ENCODE measurements around the gene LMTK2.

LMTK2 gene

GRCh38 chr7:98168181-98168903, 61.7 kb downstream of the LMTK2 start:
- peaks cover 0 to 20% (median 0%) of the 10 kb centered on the region in 11 experiments; a peak in 2 of 22 replicates for H3K27me3 ChIP-seq
- H4K20me1 ChIP-seq = peaks cover 11 to 44% (median 35%) of the 10 kb centered on the region in 11 experiments; a peak in 18 of 22 replicates
- no peaks in the 10 kb centered on the region for H3K9me3 ChIP-seq (replicated peaks in 1 of 11)
- H3K27ac ChIP-seq = no peak overlapping the region
- no peak overlapping the region for H3K4me3 ChIP-seq
- peaks cover 11 to 49% (median 32%) of the 10 kb centered on the region in 11 experiments; a peak in 20 of 22 replicates for H3K36me3 ChIP-seq
- H3K4me2 ChIP-seq = no peak overlapping the region
- no peak for TF ChIP-seq Cebpa-rat (IDR thresholded peaks at IDR 0.05)
- peaks cover 0 to 10% (median 0%) of the 10 kb centered on the region in 10 experiments; a peak in 7 of 20 replicates for H3K4me1 ChIP-seq
- no peak overlapping the region for H3K9ac ChIP-seq

GRCh38 chr7:98168904-98169621, 62.4 kb downstream of the LMTK2 start:
- Histone ChIP-seq H3K4me2 (no peak overlapping the region; a peak in 1 of 22 replicates), H3K4me3 (no peak overlapping the region), H3K9ac (no peak overlapping the region), H3K36me3 (peaks cover 11 to 49% (median 32%) of the 10 kb centered on the region in 11 experiments), H3K27ac (no peak overlapping the region), H3K27me3 (peaks cover 0 to 13% (median 0%) of the 10 kb centered on the region in 11 experiments; a peak in 2 of 22 replicates), H3K4me1 (peaks cover 0 to 6% (median 0%) of the 10 kb centered on the region in 10 experiments; a peak in 4 of 20 replicates), H4K20me1 (peaks cover 11 to 37% (median 34%) of the 10 kb centered on the region in 11 experiments; a peak in 18 of 22 replicates), H3K9me3 (replicated peaks in 1 of 11) (no peaks in the 10 kb centered on the region)
- TF ChIP-seq Cebpa-rat (IDR thresholded peaks at IDR 0.05) = no peak

- H3K36me3 ChIP-seq = peaks cover 19 to 68% (median 50%) of the 10 kb centered on the region in 11 experiments
- no peaks in the 10 kb centered on the region for H3K27me3 ChIP-seq
- no peaks in the 10 kb centered on the region for H3K9me3 ChIP-seq (replicated peaks in 1 of 11)
- H3K4me3 ChIP-seq = no peak overlapping the region
- peaks cover 0 to 6% (median 0%) of the 10 kb centered on the region in 10 experiments; a peak in 3 of 20 replicates for H3K4me1 ChIP-seq
- no peak overlapping the region for H3K27ac ChIP-seq
- no peak overlapping the region for H3K9ac ChIP-seq
- TF ChIP-seq Cebpa-rat (IDR thresholded peaks at IDR 0.05) = no peak
- no peak overlapping the region for H3K4me2 ChIP-seq
- H4K20me1 ChIP-seq = peaks cover 2 to 28% (median 18%) of the 10 kb centered on the region in 11 experiments; a peak in 18 of 22 replicates
Measured at GRCh38 chr7:98170966-98171365, 64.3 kb downstream of the LMTK2 start.

- no peaks in the 10 kb centered on the region for H3K27me3 ChIP-seq
- peaks cover 0 to 6% (median 0%) of the 10 kb centered on the region in 10 experiments; a peak in 3 of 20 replicates for H3K4me1 ChIP-seq
- H3K4me3 ChIP-seq = no peak overlapping the region
- H3K27ac ChIP-seq = no peak overlapping the region
- peaks cover 19 to 73% (median 50%) of the 10 kb centered on the region in 11 experiments for H3K36me3 ChIP-seq
- TF ChIP-seq Cebpa-rat (IDR thresholded peaks at IDR 0.05) = no peak
- H3K4me2 ChIP-seq = no peak overlapping the region
- H3K9ac ChIP-seq = no peak overlapping the region
- H3K9me3 ChIP-seq (replicated peaks in 1 of 11) = no peaks in the 10 kb centered on the region
- H4K20me1 ChIP-seq = peaks cover 0 to 26% (median 16%) of the 10 kb centered on the region in 11 experiments; a peak in 17 of 22 replicates
Measured at GRCh38 chr7:98171449-98171848, 64.8 kb downstream of the LMTK2 start.

GRCh38 chr7:98174334-98175259, 67.9 kb downstream of the LMTK2 start:
- TF ChIP-seq Cebpa-rat (IDR thresholded peaks at IDR 0.05) = no peak
- H4K20me1 ChIP-seq = peaks cover 0 to 18% (median 3%) of the 10 kb centered on the region in 11 experiments; a peak in 8 of 22 replicates
- no peak overlapping the region for H3K27ac ChIP-seq
- H3K36me3 ChIP-seq = peaks cover 24 to 95% (median 73%) of the 10 kb centered on the region in 11 experiments
- no peaks in the 10 kb centered on the region for H3K9me3 ChIP-seq (replicated peaks in 1 of 11)
- no peaks in the 10 kb centered on the region for H3K4me1 ChIP-seq
- no peaks in the 10 kb centered on the region for H3K27me3 ChIP-seq
- H3K4me3 ChIP-seq = no peak overlapping the region
- H3K9ac ChIP-seq = no peak overlapping the region
- H3K4me2 ChIP-seq = no peak overlapping the region

GRCh38 chr7:98175260-98175940, 68.7 kb downstream of the LMTK2 start:
- no peak for TF ChIP-seq Cebpa-rat (IDR thresholded peaks at IDR 0.05)
- H3K9ac ChIP-seq = no peak overlapping the region
- H3K4me3 ChIP-seq = no peak overlapping the region
- peaks cover 24 to 87% (median 73%) of the 10 kb centered on the region in 11 experiments for H3K36me3 ChIP-seq
- H4K20me1 ChIP-seq = peaks cover 0 to 18% (median 0%) of the 10 kb centered on the region in 11 experiments; a peak in 8 of 22 replicates
- H3K4me2 ChIP-seq = no peak overlapping the region
- no peaks in the 10 kb centered on the region for H3K4me1 ChIP-seq
- no peaks in the 10 kb centered on the region for H3K27me3 ChIP-seq
- H3K27ac ChIP-seq = no peak overlapping the region
- no peaks in the 10 kb centered on the region for H3K9me3 ChIP-seq (replicated peaks in 1 of 11)

GRCh38 chr7:98177553-98177952, 70.9 kb downstream of the LMTK2 start:
- Histone ChIP-seq H3K4me2 (no peak overlapping the region), H3K4me1 (no peaks in the 10 kb centered on the region), H3K36me3 (peaks cover 14 to 84% (median 55%) of the 10 kb centered on the region in 11 experiments), H3K27ac (no peak overlapping the region), H4K20me1 (peaks cover 0 to 18% (median 0%) of the 10 kb centered on the region in 11 experiments; a peak in 7 of 22 replicates), H3K27me3 (no peaks in the 10 kb centered on the region), H3K4me3 (no peak overlapping the region), H3K9ac (no peak overlapping the region), H3K9me3 (replicated peaks in 1 of 11) (no peaks in the 10 kb centered on the region)
- no peak for TF ChIP-seq Cebpa-rat (IDR thresholded peaks at IDR 0.05)

GRCh38 chr7:98178321-98178720, 71.7 kb downstream of the LMTK2 start:
- H3K4me2 ChIP-seq = no peak overlapping the region
- no peaks in the 10 kb centered on the region for H3K4me1 ChIP-seq
- H3K27me3 ChIP-seq = no peaks in the 10 kb centered on the region
- no peak for TF ChIP-seq Cebpa-rat (IDR thresholded peaks at IDR 0.05)
- H3K4me3 ChIP-seq = no peak overlapping the region
- H3K27ac ChIP-seq = no peak overlapping the region
- peaks cover 0 to under 1% (median 0%) of the 10 kb centered on the region in 11 experiments; a peak in 2 of 22 replicates for H3K9me3 ChIP-seq (replicated peaks in 1 of 11)
- H3K36me3 ChIP-seq = peaks cover 14 to 84% (median 56%) of the 10 kb centered on the region in 11 experiments
- peaks cover 0 to 18% (median 0%) of the 10 kb centered on the region in 11 experiments; a peak in 7 of 22 replicates for H4K20me1 ChIP-seq
- no peak overlapping the region for H3K9ac ChIP-seq

All from BLaER1 treated with 17β-estradiol and CSF1 and Interleukin-3, amounts not matched to agents 10 nM and 100 nM (cell line).